IPS DF 19.7 (cell line): ENCODE results near the gene CDK6.

Experiments
- DNase-seq: peaks from one replicate; pipeline ENCODE4 v3.0.0-alpha.2; 2013; ENCODE audit warnings: low read depth, low spot score

CDK6 gene

GRCh38 chr7:92708111-92709042 is 128.0 kb downstream of the CDK6 start:
- DNase-seq: no peak

GRCh38 chr7:92707435-92707834 is 128.9 kb downstream of the CDK6 start:
- DNase-seq: no peak

- no peak for DNase-seq
Observed at GRCh38 chr7:92706563-92706962, 129.8 kb downstream of the CDK6 start.

- no peak for DNase-seq
Observed at GRCh38 chr7:92705831-92706230, 130.5 kb downstream of the CDK6 start.

GRCh38 chr7:92704858-92705257 is 131.5 kb downstream of the CDK6 start:
- no peak for DNase-seq

GRCh38 chr7:92702535-92702934 is 133.8 kb downstream of the CDK6 start:
- DNase-seq: no peak

GRCh38 chr7:92699966-92700514 is 136.3 kb downstream of the CDK6 start:
- DNase-seq: no peak

- no peak for DNase-seq
Observed at GRCh38 chr7:92699560-92699959, 136.8 kb downstream of the CDK6 start.

- DNase-seq: no peak
Observed at GRCh38 chr7:92698237-92698841, 138.0 kb downstream of the CDK6 start.

- no peak for DNase-seq
Observed at GRCh38 chr7:92697414-92697813, 139.0 kb downstream of the CDK6 start.

GRCh38 chr7:92697012-92697411 is 139.4 kb downstream of the CDK6 start:
- DNase-seq: no peak

- DNase-seq: no peak
Observed at GRCh38 chr7:92696584-92696983, 139.8 kb downstream of the CDK6 start.

- no peak for DNase-seq
Observed at GRCh38 chr7:92695308-92696261, 140.8 kb downstream of the CDK6 start.

- DNase-seq: no peak
Observed at GRCh38 chr7:92694211-92694610, 142.2 kb downstream of the CDK6 start.

GRCh38 chr7:92693519-92693918 is 142.9 kb downstream of the CDK6 start:
- no peak for DNase-seq

GRCh38 chr7:92691578-92691977 is 144.8 kb downstream of the CDK6 start:
- DNase-seq: no peak

GRCh38 chr7:92685136-92686042 is 151.0 kb downstream of the CDK6 start:
- no peak for DNase-seq

GRCh38 chr7:92684274-92684673 is 152.1 kb downstream of the CDK6 start:
- no peak for DNase-seq

- DNase-seq: no peak
Observed at GRCh38 chr7:92682903-92683539, 153.4 kb downstream of the CDK6 start.

GRCh38 chr7:92682330-92682729 is 154.0 kb downstream of the CDK6 start:
- no peak for DNase-seq
